Small intestine (tissue), 7 donors: Measurements from ENCODE around the gene CELF2. TPM values are rescaled to one million over a fixed set of nuclear protein-coding genes. Genes with fewer than 3 reads are reported as not detected.
"Not testable (repeated sequence)": the region's sequence is repeated elsewhere in the genome, so short reads cannot be mapped to it uniquely, and the experiment has no call there.

Experiments
- DNase-seq, 2 donors: peaks; one replicate each; pipeline versions ENCODE4 v3.0.0 to v3.0.0-alpha.2; 2013
- FAIRE-seq: peaks from 2 replicates; lab custom pipeline; 2012; peaks lifted over from hg19 to GRCh38; lab: Jason Lieb, UNC
- H3K27ac ChIP-seq, 3 donors: one replicate each; pipeline ENCODE4 v1.5.1; 2013; ENCODE audit warnings: low read length in 2 of 3, mild to moderate bottlenecking in 2 of 3, control low read depth in 1 of 3, inconsistent platforms in 1 of 3, low read depth in 1 of 3, moderate library complexity in 1 of 3
- H3K27me3 ChIP-seq, 3 donors: one replicate each; pipeline ENCODE4 v1.6.1; 2013; ENCODE audit warnings: low read length in 3 of 3, inconsistent platforms in 1 of 3; ENCODE audit not compliant: control insufficient read depth in 3 of 3, insufficient read depth in 3 of 3
- H3K36me3 ChIP-seq, 3 donors: one replicate each; pipeline ENCODE4 v1.6.1; 2013; ENCODE audit warnings: low read length in 3 of 3, inconsistent platforms in 1 of 3, low read depth in 1 of 3, mild to moderate bottlenecking in 1 of 3, moderate library complexity in 1 of 3; ENCODE audit not compliant: control insufficient read depth in 3 of 3, insufficient read depth in 2 of 3
- H3K4me1 ChIP-seq, 3 donors: one replicate each; pipeline ENCODE4 v1.6.1; 2013; ENCODE audit warnings: low read length in 2 of 3, inconsistent platforms in 1 of 3, low read depth in 1 of 3, mild to moderate bottlenecking in 1 of 3, moderate library complexity in 1 of 3; ENCODE audit not compliant: control insufficient read depth in 3 of 3, insufficient read depth in 2 of 3
- H3K4me3 ChIP-seq, 3 donors: one replicate each; pipeline ENCODE4 v1.5.1; 2013; ENCODE audit warnings: low read length in 3 of 3, control low read depth in 1 of 3, inconsistent platforms in 1 of 3, low read depth in 1 of 3, mild to moderate bottlenecking in 1 of 3, moderate library complexity in 1 of 3
- H3K9me3 ChIP-seq, 2 donors: one replicate each; pipeline ENCODE4 v1.6.1; 2013; ENCODE audit warnings: low read depth in 1 of 2, low read length in 1 of 2; ENCODE audit not compliant: control insufficient read depth in 2 of 2, insufficient read depth in 1 of 2
- WGBS, 3 donors: extraction: QIAGEN DNeasy Blood & Tissue Kit; methylation state at CpG; one replicate each; pipeline ENCODE4 v1.1.7; 2013; 5-methylcytosine and 5-hydroxymethylcytosine counted together
- polyA plus RNA-seq, 4 donors: library from polyadenylated mRNA; stranded (reverse) in 3 of 4; unstranded in 1 of 4; fragments of 200-250 nt in 3 of 4; fragments of 120-200 nt in 1 of 4; gene quantifications; one replicate each; pipeline versions ENCODE4 v1.2.1 to v1.2.3, GENCODE V29; 2013
- donor health status: healthy with polysubstance abuse.
- donor health status: control.
- donor health status: control.
- donor health status: Bipolar disorder and iron deficiency.
- donor health status: healthy.

CELF2 gene
- polyA plus RNA-seq, 4 donors, result 1.8 to 11.6 (median 6.1) TPM

- WGBS, 3 donors, result 91 to 94% (median 93%) methylated on average over 4 of the region's 4 CpGs
- no peak overlapping the region for H3K27ac ChIP-seq
- no peak for FAIRE-seq
- H3K36me3 ChIP-seq, result no peaks in the 10 kb centered on the region
- H3K4me1 ChIP-seq, result no peaks in the 10 kb centered on the region
- H3K27me3 ChIP-seq, result no peaks in the 10 kb centered on the region
- H3K9me3 ChIP-seq, result no peaks in the 10 kb centered on the region
- DNase-seq, result no peak
- H3K4me3 ChIP-seq, result no peak overlapping the region
Measured at GRCh38 chr10:11116361-11116760, 98.7 kb downstream of the CELF2 start.

GRCh38 chr10:11116817-11117216 is 99.1 kb downstream of the CELF2 start:
- H3K27ac ChIP-seq, result no peak overlapping the region
- H3K36me3 ChIP-seq, result no peaks in the 10 kb centered on the region
- H3K4me1 ChIP-seq, result no peaks in the 10 kb centered on the region
- DNase-seq (no peak), FAIRE-seq (no peak)
- H3K27me3 ChIP-seq, result no peaks in the 10 kb centered on the region
- 76 to 93% (median 90%) methylated on average over 6 of the region's 6 CpGs for WGBS, 3 donors
- H3K4me3 ChIP-seq, result no peak overlapping the region
- no peaks in the 10 kb centered on the region for H3K9me3 ChIP-seq

- WGBS, 3 donors, result 93 to 95% (median 95%) methylated on average over 4 of the region's 4 CpGs
- Histone ChIP-seq H3K9me3 (no peaks in the 10 kb centered on the region), H3K36me3 (no peaks in the 10 kb centered on the region), H3K27ac (no peak overlapping the region), H3K4me3 (no peak overlapping the region), H3K4me1 (no peaks in the 10 kb centered on the region), H3K27me3 (no peaks in the 10 kb centered on the region)
- no peak for FAIRE-seq
- no peak for DNase-seq
Measured at GRCh38 chr10:11118686-11119085, 101.0 kb downstream of the CELF2 start.

- Histone ChIP-seq H3K27me3 (no peaks in the 10 kb centered on the region), H3K4me1 (no peaks in the 10 kb centered on the region), H3K36me3 (no peaks in the 10 kb centered on the region), H3K4me3 (no peak overlapping the region), H3K9me3 (no peaks in the 10 kb centered on the region), H3K27ac (no peak overlapping the region)
- WGBS, 3 donors, result 86 to 90% (median 86%) methylated on average over 7 of the region's 7 CpGs
- FAIRE-seq, result no peak
- no peak for DNase-seq
Measured at GRCh38 chr10:11119843-11120242, 102.2 kb downstream of the CELF2 start.

- H3K27me3 ChIP-seq, result no peaks in the 10 kb centered on the region
- no peak overlapping the region for H3K4me3 ChIP-seq
- no peaks in the 10 kb centered on the region for H3K9me3 ChIP-seq
- no peak for DNase-seq
- 93 to 96% (median 93%) methylated on average over 7 of the region's 7 CpGs for WGBS, 3 donors
- no peak overlapping the region for H3K27ac ChIP-seq
- no peaks in the 10 kb centered on the region for H3K4me1 ChIP-seq
- no peak for FAIRE-seq
- no peaks in the 10 kb centered on the region for H3K36me3 ChIP-seq
Measured at GRCh38 chr10:11120711-11121110, 103.0 kb downstream of the CELF2 start.

- H3K27me3 ChIP-seq, H3K27ac ChIP-seq, H3K4me3 ChIP-seq, H3K4me1 ChIP-seq, FAIRE-seq, H3K9me3 ChIP-seq, H3K36me3 ChIP-seq: not testable (repeated sequence)
- WGBS, 3 donors, result 48 to 62% (median 48%) methylated on average over 2 of the region's 2 CpGs
- DNase-seq, result peak in 1 of 2 donors; percentile 11
Measured at GRCh38 chr10:11123892-11124291, 106.2 kb downstream of the CELF2 start.

GRCh38 chr10:11125004-11125403 is 107.3 kb downstream of the CELF2 start:
- H3K9me3 ChIP-seq, result no peaks in the 10 kb centered on the region
- H3K36me3 ChIP-seq, result no peaks in the 10 kb centered on the region
- H3K4me1 ChIP-seq, result no peaks in the 10 kb centered on the region
- no peak for FAIRE-seq
- no peak overlapping the region for H3K4me3 ChIP-seq
- H3K27me3 ChIP-seq, result no peaks in the 10 kb centered on the region
- no peak for DNase-seq
- 91 to 97% (median 92%) methylated on average over 3 of the region's 3 CpGs for WGBS, 3 donors
- no peak overlapping the region for H3K27ac ChIP-seq

- DNase-seq, H3K9me3 ChIP-seq, H3K4me1 ChIP-seq, H3K4me3 ChIP-seq, H3K27ac ChIP-seq, H3K36me3 ChIP-seq, H3K27me3 ChIP-seq, FAIRE-seq: not testable (repeated sequence)
- 95 to 99% (median 97%) methylated on average over 4 of the region's 4 CpGs for WGBS, 3 donors
Measured at GRCh38 chr10:11127017-11127416, 109.3 kb downstream of the CELF2 start.

GRCh38 chr10:11131112-11131639 is 113.5 kb downstream of the CELF2 start:
- H3K4me1 ChIP-seq, result peaks cover 0 to 10% (median 0%) of the 10 kb centered on the region in 3 donors
- H3K36me3 ChIP-seq, result no peaks in the 10 kb centered on the region
- H3K27me3 ChIP-seq, result no peaks in the 10 kb centered on the region
- DNase-seq, result peak; percentile 94 to 95
- no peak for FAIRE-seq
- no peaks in the 10 kb centered on the region for H3K9me3 ChIP-seq
- no peak overlapping the region for H3K4me3 ChIP-seq
- 21 to 64% (median 44%) methylated on average over 10 of the region's 10 CpGs for WGBS, 3 donors
- peak overlapping the region in 2 of 3 donors; percentile 32 to 47 for H3K27ac ChIP-seq
